ENCODE results near the gene GABRA5.

DNA sequence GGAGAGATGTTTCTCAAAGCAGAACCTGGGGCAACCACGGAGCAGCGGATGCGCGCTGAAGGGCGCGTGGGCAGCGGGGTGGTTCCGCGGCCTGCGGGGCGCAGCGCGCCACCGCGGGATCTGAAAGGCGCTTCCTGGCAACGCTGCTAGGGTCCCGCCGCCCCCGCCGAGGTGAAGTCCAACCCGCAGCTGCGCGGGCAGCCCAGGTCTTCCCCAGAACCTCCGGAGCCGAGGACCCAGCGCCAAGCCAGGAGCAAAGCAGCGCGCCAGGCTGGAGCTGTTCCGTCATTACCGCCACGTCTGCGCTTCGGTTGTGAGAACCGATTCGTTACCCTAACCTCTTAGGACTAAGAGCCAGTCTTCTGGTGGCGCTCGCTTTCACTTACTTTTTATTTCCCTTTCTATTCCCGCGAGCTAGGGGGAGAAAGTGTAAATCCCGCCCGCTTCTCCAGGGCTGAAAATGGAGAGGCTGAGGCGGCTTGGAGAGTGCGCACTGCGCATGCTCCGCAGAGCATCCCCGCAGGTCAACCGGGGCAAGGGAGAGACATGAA, 100.9 kb downstream of the GABRA5 start:
- TF ChIP-seq, protein P1, sequence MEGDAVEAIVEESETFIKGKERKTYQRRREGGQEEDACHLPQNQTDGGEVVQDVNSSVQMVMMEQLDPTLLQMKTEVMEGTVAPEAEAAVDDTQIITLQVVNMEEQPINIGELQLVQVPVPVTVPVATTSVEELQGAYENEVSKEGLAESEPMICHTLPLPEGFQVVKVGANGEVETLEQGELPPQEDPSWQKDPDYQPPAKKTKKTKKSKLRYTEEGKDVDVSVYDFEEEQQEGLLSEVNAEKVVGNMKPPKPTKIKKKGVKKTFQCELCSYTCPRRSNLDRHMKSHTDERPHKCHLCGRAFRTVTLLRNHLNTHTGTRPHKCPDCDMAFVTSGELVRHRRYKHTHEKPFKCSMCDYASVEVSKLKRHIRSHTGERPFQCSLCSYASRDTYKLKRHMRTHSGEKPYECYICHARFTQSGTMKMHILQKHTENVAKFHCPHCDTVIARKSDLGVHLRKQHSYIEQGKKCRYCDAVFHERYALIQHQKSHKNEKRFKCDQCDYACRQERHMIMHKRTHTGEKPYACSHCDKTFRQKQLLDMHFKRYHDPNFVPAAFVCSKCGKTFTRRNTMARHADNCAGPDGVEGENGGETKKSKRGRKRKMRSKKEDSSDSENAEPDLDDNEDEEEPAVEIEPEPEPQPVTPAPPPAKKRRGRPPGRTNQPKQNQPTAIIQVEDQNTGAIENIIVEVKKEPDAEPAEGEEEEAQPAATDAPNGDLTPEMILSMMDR (IDR thresholded peaks at IDR 0.05), result no peak
- TF ChIP-seq POLR2A (IDR thresholded peaks at IDR 0.05), result no peak
